CD14-positive monocyte (primary cell): ENCODE measurements around the gene SERPINA9. TPM values are rescaled to one million over a fixed set of nuclear protein-coding genes. Genes with fewer than 3 reads are reported as not detected.

Experiments used
- DNase-seq, 3 donors: peaks; one replicate each; pipeline ENCODE4 v3.0.0-alpha.2; 2011 to 2022
- H2AFZ ChIP-seq: 2 replicates; pipeline ENCODE4 v1.6.0; 2012; ENCODE audit warnings: mild to moderate bottlenecking, low read depth, low read length, inconsistent platforms; ENCODE audit not compliant: insufficient read depth, poor library complexity, severe bottlenecking
- H3K27ac ChIP-seq, 2 donors: 1 replicate in 1 of 2; 2 replicates in 1 of 2; pipeline ENCODE4 v1.5.1; 2012 to 2013; ENCODE audit warnings: low read length in 2 of 2, control low read depth in 1 of 2, inconsistent platforms in 1 of 2, low read depth in 1 of 2, mild to moderate bottlenecking in 1 of 2
- H3K27me3 ChIP-seq, 2 donors: one replicate each; pipeline versions ENCODE4 v1.6.0 to v1.6.1; 2011 to 2013; ENCODE audit warnings: low read length in 2 of 2; ENCODE audit not compliant: control insufficient read depth in 2 of 2, insufficient read depth in 2 of 2
- H3K36me3 ChIP-seq, 2 donors: replicated peaks in 1 of 2; 1 replicate in 1 of 2; 2 replicates in 1 of 2; pipeline versions ENCODE4 v1.5.1 to v1.6.1; 2012 to 2013; ENCODE audit warnings: low read length in 2 of 2, control low read depth in 1 of 2, inconsistent platforms in 1 of 2, mild to moderate bottlenecking in 1 of 2; ENCODE audit not compliant: insufficient read depth in 2 of 2, control insufficient read depth in 1 of 2
- H3K4me1 ChIP-seq, 2 donors: 1 replicate in 1 of 2; 2 replicates in 1 of 2; pipeline versions ENCODE4 v1.5.1 to v1.6.1; 2012 to 2013; ENCODE audit warnings: low read length in 2 of 2, control low read depth in 1 of 2, inconsistent platforms in 1 of 2, mild to moderate bottlenecking in 1 of 2, moderate library complexity in 1 of 2; ENCODE audit not compliant: insufficient read depth in 2 of 2, control insufficient read depth in 1 of 2
- H3K4me2 ChIP-seq: replicated peaks from 2 replicates; pipeline ENCODE3; 2012; ENCODE audit warnings: low read length, moderate library complexity, mild to moderate bottlenecking; ENCODE audit not compliant: poor library complexity, severe bottlenecking; ENCODE audit errors: extremely low read depth
- H3K4me3 ChIP-seq, 3 experiments: fragments of 200-600 bp in 1 of 3; sonication (generic) in 1 of 3; replicated peaks in 1 of 3; 1 replicate in 2 of 3; 2 replicates in 1 of 3; pipeline ENCODE4 v1.5.1; 2011 to 2013; ENCODE audit warnings: low read length in 3 of 3, mild to moderate bottlenecking in 3 of 3, control low read depth in 2 of 3, low read depth in 2 of 3, inconsistent platforms in 1 of 3, moderate library complexity in 1 of 3
- H3K79me2 ChIP-seq: 2 replicates; pipeline ENCODE4 v1.6.0; 2012; ENCODE audit warnings: mild to moderate bottlenecking, control low read depth, inconsistent platforms, low read length, moderate library complexity; ENCODE audit not compliant: insufficient read depth
- H3K9ac ChIP-seq: 2 replicates; pipeline ENCODE4 v1.6.0; 2017; ENCODE audit warnings: low read length, mild to moderate bottlenecking; ENCODE audit not compliant: insufficient read depth, poor library complexity, severe bottlenecking
- H3K9me3 ChIP-seq, 2 donors: replicated peaks in 1 of 2; 1 replicate in 1 of 2; 2 replicates in 1 of 2; pipeline versions ENCODE4 v1.5.1 to v1.6.1; 2012 to 2013; ENCODE audit warnings: low read length in 2 of 2, control low read depth in 1 of 2; ENCODE audit not compliant: control insufficient read depth in 1 of 2, insufficient read depth in 1 of 2
- H4K20me1 ChIP-seq: 2 replicates; pipeline ENCODE4 v1.6.0; 2012; ENCODE audit warnings: mild to moderate bottlenecking, low read length, control low read depth, moderate library complexity; ENCODE audit not compliant: insufficient read depth
- H3K27ac Mint-ChIP-seq, 7 donors: one replicate each; pipeline ENCODE4 v1.8.0; 2020; ENCODE audit warnings: mild to moderate bottlenecking in 7 of 7, mixed read lengths in 7 of 7, moderate library complexity in 6 of 7, inconsistent platforms in 2 of 7
- H3K27me3 Mint-ChIP-seq, 3 donors: one replicate each; pipeline ENCODE4 v1.8.0; 2021 to 2022; ENCODE audit warnings: low read depth in 3 of 3, mild to moderate bottlenecking in 3 of 3, mixed read lengths in 3 of 3, moderate library complexity in 3 of 3, inconsistent platforms in 1 of 3
- H3K36me3 Mint-ChIP-seq, 2 donors: one replicate each; pipeline ENCODE4 v1.8.0; 2020; ENCODE audit warnings: mixed read lengths in 2 of 2, inconsistent platforms in 1 of 2, mild to moderate bottlenecking in 1 of 2
- H3K4me1 Mint-ChIP-seq: one replicate; pipeline ENCODE4 v1.8.0; 2020; ENCODE audit warnings: mild to moderate bottlenecking, mixed read lengths
- H3K4me3 Mint-ChIP-seq, 2 donors: one replicate each; pipeline ENCODE4 v1.8.0; 2020; ENCODE audit warnings: mild to moderate bottlenecking in 2 of 2, mixed read lengths in 2 of 2, moderate library complexity in 1 of 2
- H3K9me3 Mint-ChIP-seq, 7 donors: one replicate each; pipeline ENCODE4 v1.8.0; 2020 to 2022; ENCODE audit warnings: mixed read lengths in 7 of 7, mild to moderate bottlenecking in 6 of 7, moderate library complexity in 6 of 7, inconsistent platforms in 2 of 7
- CTCF ChIP-seq: fragments of 200-600 bp; IDR thresholded peaks from one replicate; pipeline ENCODE4 v1.8.0; 2022; ENCODE audit warnings: antibody characterized with exemption, mild to moderate bottlenecking
- WGBS: methylation state at CpG from one replicate; pipeline ENCODE4 v1.1.5; 2013; ENCODE audit warnings: missing lambda C conversion rate; ENCODE audit not compliant: insufficient coverage; 5-methylcytosine and 5-hydroxymethylcytosine counted together
- intact Hi-C, 2 donors: fragments of 100-400 bp; cut with micrococcal nuclease; formaldehyde crosslinking; loops; one replicate each; pipeline versions ENCODE4 v1.15.0 to v1.15.1; 2023
- polyA plus RNA-seq, 3 donors: library from polyadenylated mRNA; depleted of rRNA in 1 of 3; unstranded in 2 of 3; stranded (reverse) in 1 of 3; fragments of 300-500 nt in 2 of 3; fragments of >200 nt in 1 of 3; fragmentation: Illumina TruSeq in 2 of 3; gene quantifications; 1 replicate in 2 of 3; 2 replicates in 1 of 3; pipeline ENCODE4 v1.2.3, GENCODE V29; 2012 to 2021

The SERPINA9 gene
- polyA plus RNA-seq, 3 donors: not detected

- Histone ChIP-seq H3K9me3 (peaks cover 9 to 19% of the 10 kb centered on the region in 2 donors), H3K9ac (no peak overlapping the region), H3K27me3 (no peaks in the 10 kb centered on the region), H3K27ac (no peak overlapping the region), H3K4me1 (peaks cover 2 to 7% of the 10 kb centered on the region in 2 donors), H2AFZ (no peak overlapping the region), H4K20me1 (no peaks in the 10 kb centered on the region), H3K79me2 (no peaks in the 10 kb centered on the region), H3K4me3 (no peak overlapping the region), H3K36me3 (no peaks in the 10 kb centered on the region), H3K4me2 (no peak overlapping the region)
- Mint-ChIP-seq H3K36me3 (no peaks in the 10 kb centered on the region), H3K4me3 (no peak overlapping the region), H3K4me1 (peaks cover 5% of the 10 kb centered on the region), H3K9me3 (peaks cover 10 to 23% (median 16%) of the 10 kb centered on the region in 7 donors), H3K27ac (no peak overlapping the region), H3K27me3 (peaks cover 0 to 4% (median 4%) of the 10 kb centered on the region in 3 donors)
- TF ChIP-seq CTCF: no peak
- no peak for DNase-seq
- intact Hi-C loops: no loop called here
Observed at GRCh38 chr14:94478420-94478819, 2.4 kb upstream of the SERPINA9 start.

DNA sequence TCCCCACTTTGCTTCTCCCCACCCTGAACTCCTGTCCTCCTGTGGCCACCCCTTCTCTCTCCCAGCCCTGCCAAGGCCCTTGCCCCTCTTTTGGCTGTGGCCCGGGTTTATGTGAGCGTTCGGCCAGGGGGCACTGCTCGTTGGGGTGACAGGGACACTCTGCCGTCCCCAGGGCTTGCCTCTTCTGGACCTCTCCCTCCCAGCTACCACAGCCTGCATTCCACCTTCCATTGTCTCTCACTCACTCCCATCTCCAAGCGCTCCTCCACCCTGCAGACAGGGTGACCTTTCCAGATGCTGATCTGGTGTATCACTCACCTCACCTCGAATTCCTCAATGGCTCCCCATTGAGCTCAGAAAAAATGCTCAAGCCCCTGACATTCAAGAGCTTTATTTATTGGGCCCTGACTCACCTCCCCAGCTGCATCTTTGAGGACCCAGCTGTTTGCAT is 1.4 kb downstream of the SERPINA9 start:
- H3K9me3 ChIP-seq: peaks cover 9 to 19% of the 10 kb centered on the region in 2 donors
- peaks cover 10 to 23% (median 16%) of the 10 kb centered on the region in 7 donors for H3K9me3 Mint-ChIP-seq
- no peak for DNase-seq
- no peak for TF ChIP-seq CTCF
- H3K4me3 ChIP-seq: no peak overlapping the region
- H3K27me3 Mint-ChIP-seq: peaks cover 3 to 12% (median 7%) of the 10 kb centered on the region in 3 donors
- no peaks in the 10 kb centered on the region for H4K20me1 ChIP-seq
- no peak overlapping the region for H3K4me3 Mint-ChIP-seq
- H3K4me1 Mint-ChIP-seq: peaks cover 5% of the 10 kb centered on the region
- no peaks in the 10 kb centered on the region for H3K27me3 ChIP-seq
- WGBS: 96% methylated on average over 7 of the region's 7 CpGs
- H3K79me2 ChIP-seq: no peaks in the 10 kb centered on the region
- intact Hi-C loops: no loop called here
- no peak overlapping the region for H3K9ac ChIP-seq
- no peak overlapping the region for H3K27ac ChIP-seq
- no peak overlapping the region for H3K27ac Mint-ChIP-seq
- no peak overlapping the region for H3K4me2 ChIP-seq
- no peaks in the 10 kb centered on the region for H3K36me3 ChIP-seq
- no peak overlapping the region for H2AFZ ChIP-seq
- peaks cover 3 to 7% of the 10 kb centered on the region in 2 donors for H3K4me1 ChIP-seq
- no peaks in the 10 kb centered on the region for H3K36me3 Mint-ChIP-seq
